ENCODE data around the gene ARF5. TPM values are rescaled to one million over a fixed set of nuclear protein-coding genes. Genes with fewer than 3 reads are reported as not detected.

The ARF5 gene
- total RNA-seq, 1 experiment from 2014 or later: 105 TPM

- DNase-seq: no peak
- Mint-ChIP-seq H3K4me3 (ENCODE audit: low read depth, unreplicated experiment) (no peak within 1 kb of the TSS), H3K36me3 (ENCODE audit: insufficient read depth, unreplicated experiment) (no peaks in the 10 kb centered on the region), H3K27me3 (ENCODE audit: unreplicated experiment) (peaks cover 100% of the 10 kb centered on the region), H3K27ac (ENCODE audit: unreplicated experiment) (no peak within 1 kb of the TSS), H3K4me1 (ENCODE audit: low read depth, unreplicated experiment) (no peaks in the 10 kb centered on the region), H3K9me3 (ENCODE audit: low read depth, unreplicated experiment) (no peaks in the 10 kb centered on the region)
- no TSS peak for BruUV-seq (replicated peaks)
- CTCF ChIA-PET: interaction anchor here (1.1 kb wide), 1 partner anchor 10 kb away, joined by 4 read pairs; no protein-coding TSS in a partner anchor
- TF ChIP-seq, protein P1, sequence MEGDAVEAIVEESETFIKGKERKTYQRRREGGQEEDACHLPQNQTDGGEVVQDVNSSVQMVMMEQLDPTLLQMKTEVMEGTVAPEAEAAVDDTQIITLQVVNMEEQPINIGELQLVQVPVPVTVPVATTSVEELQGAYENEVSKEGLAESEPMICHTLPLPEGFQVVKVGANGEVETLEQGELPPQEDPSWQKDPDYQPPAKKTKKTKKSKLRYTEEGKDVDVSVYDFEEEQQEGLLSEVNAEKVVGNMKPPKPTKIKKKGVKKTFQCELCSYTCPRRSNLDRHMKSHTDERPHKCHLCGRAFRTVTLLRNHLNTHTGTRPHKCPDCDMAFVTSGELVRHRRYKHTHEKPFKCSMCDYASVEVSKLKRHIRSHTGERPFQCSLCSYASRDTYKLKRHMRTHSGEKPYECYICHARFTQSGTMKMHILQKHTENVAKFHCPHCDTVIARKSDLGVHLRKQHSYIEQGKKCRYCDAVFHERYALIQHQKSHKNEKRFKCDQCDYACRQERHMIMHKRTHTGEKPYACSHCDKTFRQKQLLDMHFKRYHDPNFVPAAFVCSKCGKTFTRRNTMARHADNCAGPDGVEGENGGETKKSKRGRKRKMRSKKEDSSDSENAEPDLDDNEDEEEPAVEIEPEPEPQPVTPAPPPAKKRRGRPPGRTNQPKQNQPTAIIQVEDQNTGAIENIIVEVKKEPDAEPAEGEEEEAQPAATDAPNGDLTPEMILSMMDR (IDR thresholded peaks at IDR 0.05; ENCODE audit: unreplicated experiment): no peak
- intact Hi-C loops (cut with micrococcal nuclease; ENCODE audit: unreplicated experiment): no loop called here
Measured at GRCh38 chr7:127618042-127618441, 29.8 kb downstream of the ARF5 start, which contains the start of gene PAX4. TSS of gene PAX4 (minus strand) at chr7:127618142. CDS start at chr7:127615928, 2,214 bp downstream.

GRCh38 chr7:127618775-127619174 lies 30.6 kb downstream of the ARF5 start:
- H3K27me3 Mint-ChIP-seq (ENCODE audit: unreplicated experiment): peaks cover 98% of the 10 kb centered on the region
- DNase-seq: no peak
- intact Hi-C loops (cut with micrococcal nuclease; ENCODE audit: unreplicated experiment): no loop called here
- no peaks in the 10 kb centered on the region for H3K4me1 Mint-ChIP-seq (ENCODE audit: low read depth, unreplicated experiment)
- no peaks in the 10 kb centered on the region for H3K9me3 Mint-ChIP-seq (ENCODE audit: low read depth, unreplicated experiment)
- no TSS peak for BruUV-seq (replicated peaks)
- TF ChIP-seq, protein P1 (IDR thresholded peaks at IDR 0.05; ENCODE audit: unreplicated experiment): no peak
- H3K27ac Mint-ChIP-seq (ENCODE audit: unreplicated experiment): no peak overlapping the region
- CTCF ChIA-PET: no interaction called here
- H3K36me3 Mint-ChIP-seq (ENCODE audit: insufficient read depth, unreplicated experiment): no peaks in the 10 kb centered on the region
- H3K4me3 Mint-ChIP-seq (ENCODE audit: low read depth, unreplicated experiment): no peak overlapping the region

DNA sequence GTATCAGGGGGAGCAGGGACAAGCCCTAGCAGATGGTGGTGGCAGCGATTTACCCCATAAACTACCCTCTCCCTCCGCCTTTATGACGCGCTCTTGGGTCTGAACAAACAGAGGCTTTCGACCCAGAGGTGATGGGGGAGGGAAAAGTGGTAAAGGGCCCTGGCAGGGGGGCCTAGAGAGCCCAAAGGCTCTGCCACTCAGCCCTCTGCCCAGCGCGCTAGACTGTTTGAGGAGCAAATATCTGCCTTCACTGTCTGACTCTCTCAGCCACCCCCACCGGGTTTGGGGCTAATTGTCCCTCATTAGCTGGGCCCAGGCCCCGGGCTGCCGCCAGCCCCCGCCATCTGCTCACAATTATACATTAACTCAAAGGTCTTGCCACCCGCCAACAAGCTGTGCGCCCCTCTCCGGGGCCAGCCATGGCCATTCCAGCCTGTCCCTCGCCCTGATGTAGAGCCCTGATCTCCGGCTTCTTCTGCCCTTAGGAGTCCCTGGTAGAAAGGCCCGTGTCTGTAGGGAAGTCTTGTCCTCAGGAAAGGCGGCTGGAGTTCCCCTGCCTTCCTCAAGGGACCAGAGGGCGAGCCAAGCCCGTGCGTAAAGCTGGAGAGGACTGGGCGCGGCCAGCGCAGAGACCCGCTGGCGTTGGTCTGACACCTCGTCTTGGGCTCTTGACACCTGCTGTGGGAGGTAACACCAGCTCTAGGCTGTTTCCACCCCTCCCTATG lies 31.6 kb downstream of the ARF5 start:
- Mint-ChIP-seq H3K4me1 (ENCODE audit: low read depth, unreplicated experiment) (no peaks in the 10 kb centered on the region), H3K9me3 (ENCODE audit: low read depth, unreplicated experiment) (no peaks in the 10 kb centered on the region), H3K27me3 (ENCODE audit: unreplicated experiment) (peaks cover 97% of the 10 kb centered on the region), H3K36me3 (ENCODE audit: insufficient read depth, unreplicated experiment) (no peaks in the 10 kb centered on the region), H3K4me3 (ENCODE audit: low read depth, unreplicated experiment) (no peak overlapping the region), H3K27ac (ENCODE audit: unreplicated experiment) (no peak overlapping the region)
- DNase-seq: no peak
- CTCF ChIA-PET: interaction anchor here (0.8 kb wide), 1 partner anchor 590 kb away, joined by 4 read pairs; no protein-coding TSS in a partner anchor
- TF ChIP-seq, protein P1 (IDR thresholded peaks at IDR 0.05; ENCODE audit: unreplicated experiment): no peak
- intact Hi-C loops (cut with micrococcal nuclease; ENCODE audit: unreplicated experiment): no loop called here
- BruUV-seq (replicated peaks): no TSS peak

GRCh38 chr7:127620406-127621233 lies 32.4 kb downstream of the ARF5 start:
- no peak overlapping the region for H3K27ac Mint-ChIP-seq (ENCODE audit: unreplicated experiment)
- CTCF ChIA-PET: interaction anchor here (0.8 kb wide), 1 partner anchor 589 kb away, joined by 4 read pairs; no protein-coding TSS in a partner anchor
- no peak for DNase-seq

More at GRCh38 chr7:127620406-127621233, 32.4 kb downstream of the ARF5 start:
- intact Hi-C loops (cut with micrococcal nuclease; ENCODE audit: unreplicated experiment): no loop called here
- H3K27me3 Mint-ChIP-seq (ENCODE audit: unreplicated experiment): peaks cover 94% of the 10 kb centered on the region
- H3K4me1 Mint-ChIP-seq (ENCODE audit: low read depth, unreplicated experiment): no peaks in the 10 kb centered on the region
- H3K4me3 Mint-ChIP-seq (ENCODE audit: low read depth, unreplicated experiment): no peak overlapping the region
- no peaks in the 10 kb centered on the region for H3K36me3 Mint-ChIP-seq (ENCODE audit: insufficient read depth, unreplicated experiment)
- no peaks in the 10 kb centered on the region for H3K9me3 Mint-ChIP-seq (ENCODE audit: low read depth, unreplicated experiment)
- TF ChIP-seq, protein P1 (IDR thresholded peaks at IDR 0.05; ENCODE audit: unreplicated experiment): no peak
- no TSS peak for BruUV-seq (replicated peaks)
